Activated B cell treated with CpG ODN at 0.5 μM for 24 hours (primary cell): ENCODE results near the gene GAREM1. TPM values are rescaled to one million over a fixed set of nuclear protein-coding genes. Genes with fewer than 3 reads are reported as not detected.
"Not testable (repeated sequence)": the region's sequence is repeated elsewhere in the genome, so short reads cannot be mapped to it uniquely, and the experiment has no call there.

Experiments
- ATAC-seq: fragments of 200-7000 bp; cut with Tn5 transposase; one replicate; pipeline ENCODE4 v1.10.0; 2021; ENCODE audit warnings: low read depth, mild to moderate bottlenecking, moderate library complexity
- CTCF ChIA-PET: fragments of 350-600 bp; sonication (Branson Sonifier 250); formaldehyde crosslinking; loops from one replicate; lab custom pipeline; 2021; ENCODE audit warnings: antibody characterized with exemption; lab: Charles Lee
- POLR2A ChIA-PET: fragments of 350-600 bp; sonication (Branson Sonifier 250); formaldehyde crosslinking; loops from one replicate; lab custom pipeline; 2021; ENCODE audit warnings: antibody characterized with exemption; lab: Charles Lee
- DNase-seq: peaks from one replicate; pipeline ENCODE4 v3.0.0; 2022
- H3K27ac Mint-ChIP-seq: one replicate; pipeline ENCODE4 v1.8.0; 2020; ENCODE audit warnings: mixed read lengths
- H3K27me3 Mint-ChIP-seq: one replicate; pipeline ENCODE4 v1.8.0; 2021; ENCODE audit warnings: mixed read lengths
- H3K36me3 Mint-ChIP-seq: one replicate; pipeline ENCODE4 v1.8.0; 2021; ENCODE audit warnings: low read depth, mixed read lengths
- H3K4me1 Mint-ChIP-seq: one replicate; pipeline ENCODE4 v1.8.0; 2021; ENCODE audit warnings: mixed read lengths
- H3K4me3 Mint-ChIP-seq: one replicate; pipeline ENCODE4 v1.8.0; 2020; ENCODE audit warnings: mild to moderate bottlenecking, mixed read lengths
- H3K9me3 Mint-ChIP-seq: one replicate; pipeline ENCODE4 v1.8.0; 2020; ENCODE audit warnings: mixed read lengths
- CTCF ChIP-seq: fragments of 200-600 bp; IDR thresholded peaks from one replicate; pipeline ENCODE4 v1.8.0; 2022; ENCODE audit warnings: antibody characterized with exemption, mild to moderate bottlenecking
- intact Hi-C: fragments of 100-400 bp; cut with micrococcal nuclease; formaldehyde crosslinking; loops from one replicate; pipeline ENCODE4 v1.15.1; 2024
- total RNA-seq: library from RNA; stranded (reverse); gene quantifications from 2 replicates; pipeline ENCODE4 v1.2.3, GENCODE V29; 2022

The GAREM1 gene
- total RNA-seq, 1 donor from 2014 or later = not detected

GRCh38 chr18:32476106-32476505 is 5.4 kb upstream of the GAREM1 start:
- Mint-ChIP-seq H3K27ac (no peak overlapping the region), H3K4me3 (no peak overlapping the region), H3K36me3 (no peaks in the 10 kb centered on the region), H3K4me1 (peaks cover 8% of the 10 kb centered on the region), H3K27me3 (peaks cover 28% of the 10 kb centered on the region), H3K9me3 (no peaks in the 10 kb centered on the region)
- TF ChIP-seq CTCF = no peak
- DNase-seq (no peak), ATAC-seq (no peak)
- CTCF ChIA-PET = no interaction called here
- POLR2A ChIA-PET = no interaction called here
- intact Hi-C loops = loop anchor here (10.0 kb wide), 1 partner anchor 461 kb away; the partner anchor contains the start of gene RNF125

DNA sequence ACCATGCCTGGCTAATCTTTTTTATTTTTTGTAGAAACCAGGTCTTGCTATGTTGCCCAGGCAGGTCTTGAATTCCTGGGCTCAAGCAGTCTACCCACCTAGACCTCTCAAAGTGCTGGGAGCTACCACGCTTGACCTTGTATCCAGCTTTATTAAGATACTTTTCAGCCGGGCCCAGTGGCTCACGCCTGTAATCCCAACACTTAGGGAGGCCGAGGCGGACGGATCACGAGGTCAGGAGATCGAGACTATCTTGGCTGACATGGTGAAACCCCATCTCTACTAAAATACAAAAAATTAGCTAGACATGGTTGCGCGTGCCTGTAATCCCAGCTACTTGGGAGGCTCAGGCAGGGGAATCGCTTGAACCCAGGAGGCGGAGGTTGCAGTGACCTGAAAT is 4.4 kb upstream of the GAREM1 start:
- H3K9me3 Mint-ChIP-seq, POLR2A ChIA-PET, DNase-seq, ATAC-seq, H3K27ac Mint-ChIP-seq, H3K36me3 Mint-ChIP-seq, H3K4me3 Mint-ChIP-seq, CTCF ChIA-PET: not testable (repeated sequence)
- intact Hi-C loops = loop anchor here (10.0 kb wide), 1 partner anchor 460 kb away; the partner anchor contains the start of gene RNF125
- Mint-ChIP-seq H3K27me3 (peaks cover 29% of the 10 kb centered on the region), H3K4me1 (peaks cover 13% of the 10 kb centered on the region)

DNA sequence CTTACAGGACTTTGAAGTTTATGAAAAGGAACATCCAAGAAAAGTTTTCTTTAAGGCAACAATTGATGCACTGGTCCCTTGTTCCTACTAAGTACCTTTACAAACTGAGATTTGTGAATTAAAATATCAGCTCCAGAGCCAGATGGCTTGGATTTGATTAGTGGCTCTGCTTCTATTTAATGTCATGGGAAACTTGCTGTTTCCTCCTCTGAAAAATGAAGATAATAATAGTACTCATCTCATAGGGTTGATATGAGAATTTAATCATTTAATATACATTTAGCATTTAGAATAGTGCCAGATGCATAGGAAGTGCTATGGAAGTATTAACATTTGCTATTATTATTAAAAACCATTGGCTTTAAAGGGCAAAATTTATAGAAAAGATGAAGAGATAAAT is 2.6 kb upstream of the GAREM1 start:
- POLR2A ChIA-PET = no interaction called here
- ATAC-seq (no peak), DNase-seq (no peak)
- H3K4me1 Mint-ChIP-seq = peaks cover 25% of the 10 kb centered on the region
- no peaks in the 10 kb centered on the region for H3K36me3 Mint-ChIP-seq
- no peak overlapping the region for H3K27ac Mint-ChIP-seq
- peaks cover 39% of the 10 kb centered on the region for H3K27me3 Mint-ChIP-seq
- intact Hi-C loops = loop anchor here (10.0 kb wide), 1 partner anchor 459 kb away; the partner anchor contains the start of gene RNF125
- TF ChIP-seq CTCF = no peak
- H3K4me3 Mint-ChIP-seq = no peak overlapping the region
- H3K9me3 Mint-ChIP-seq = no peaks in the 10 kb centered on the region
- CTCF ChIA-PET = no interaction called here

DNA sequence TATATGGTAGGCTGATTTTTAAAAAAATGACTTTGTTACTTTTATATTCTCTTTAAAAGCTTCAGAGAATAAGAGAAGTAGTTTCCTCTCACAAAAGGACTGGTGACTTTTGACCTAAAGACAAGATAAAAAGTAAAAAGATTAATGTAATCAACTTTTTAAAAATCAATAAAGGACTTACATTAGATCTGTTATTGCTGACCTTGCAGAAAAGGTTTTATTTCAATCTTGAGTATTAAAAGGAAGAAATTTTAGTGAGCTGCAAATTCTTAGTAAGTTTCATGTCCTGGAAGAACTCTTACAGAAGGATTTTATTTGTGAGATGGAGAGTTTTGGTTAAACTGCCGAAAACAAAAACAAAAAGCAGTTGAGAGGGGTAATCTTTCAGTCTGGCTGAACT is 2.2 kb upstream of the GAREM1 start:
- intact Hi-C loops = loop anchor here (10.0 kb wide), 1 partner anchor 458 kb away; the partner anchor contains the start of gene RNF125
- H3K9me3 Mint-ChIP-seq = no peaks in the 10 kb centered on the region
- H3K27me3 Mint-ChIP-seq = peaks cover 44% of the 10 kb centered on the region
- H3K4me1 Mint-ChIP-seq = peaks cover 27% of the 10 kb centered on the region
- DNase-seq (no peak), ATAC-seq (no peak)
- ChIA-PET POLR2A (no interaction called here), CTCF (no interaction called here)
- no peak overlapping the region for H3K27ac Mint-ChIP-seq
- H3K4me3 Mint-ChIP-seq = no peak overlapping the region
- no peaks in the 10 kb centered on the region for H3K36me3 Mint-ChIP-seq
- no peak for TF ChIP-seq CTCF

- POLR2A ChIA-PET = no interaction called here
These were observed 295 bp downstream of the GAREM1 start for GRCh38 chr18:32470460-32470713.

More at GRCh38 chr18:32470460-32470713, 295 bp downstream of the GAREM1 start:
- Mint-ChIP-seq H3K27ac (no peak overlapping the region), H3K36me3 (no peaks in the 10 kb centered on the region), H3K9me3 (no peaks in the 10 kb centered on the region), H3K27me3 (peaks cover 52% of the 10 kb centered on the region), H3K4me3 (no peak overlapping the region), H3K4me1 (peaks cover 27% of the 10 kb centered on the region)
- intact Hi-C loops = loop anchor here (2.0 to 10.0 kb wide), 6 partner anchors 82 to 528 kb away; partner anchors contain the start of genes RNF125 and TRAPPC8
- no peak for ATAC-seq
- TF ChIP-seq CTCF = no peak
- CTCF ChIA-PET = interaction anchor here (0.7 kb wide), 1 partner anchor 312 kb away, joined by 4 read pairs; no protein-coding TSS in a partner anchor
- DNase-seq = peak; percentile 17
